A673 (cell line): Measurements from ENCODE around the gene HMGB2. TPM values are rescaled to one million over a fixed set of nuclear protein-coding genes. Genes with fewer than 3 reads are reported as not detected.

ENCODE experiments used
- BruUV-seq: library from RNA; stranded (reverse); fragments of 400-500 nt; replicated peaks from 2 replicates; lab custom pipeline; 2021; lab: Mats Ljungman, UMichigan
- CTCF ChIA-PET: fragments of 300-600 bp; sonication (Branson Sonifier 250); formaldehyde crosslinking; loops from one replicate; lab custom pipeline; 2022; ENCODE audit warnings: antibody characterized with exemption; lab: Charles Lee
- POLR2A ChIA-PET: fragments of 300-600 bp; sonication (Branson Sonifier 250); formaldehyde crosslinking; loops from one replicate; lab custom pipeline; 2022; ENCODE audit warnings: antibody characterized with exemption; ENCODE audit not compliant: low non-redundant PET; lab: Charles Lee
- DNase-seq: peaks from one replicate; pipeline ENCODE4 v3.0.0-alpha.2; 2015; ENCODE audit warnings: low spot score
- H3K27ac ChIP-seq: fragments of 200-600 bp; sonication (generic); 2 replicates; pipeline ENCODE4 v1.5.1; 2016; ENCODE audit warnings: mixed run types, low read depth, mild to moderate bottlenecking, mixed read lengths, antibody characterized with exemption, low read length; ENCODE audit not compliant: poor library complexity, severe bottlenecking
- H3K27me3 ChIP-seq: fragments of 200-600 bp; sonication (generic); replicated peaks from 2 replicates; pipeline ENCODE4 v1.6.1; 2017; ENCODE audit warnings: mixed run types, low read depth, mild to moderate bottlenecking, mixed read lengths, antibody characterized with exemption, low read length; ENCODE audit not compliant: insufficient read depth, poor library complexity
- H3K36me3 ChIP-seq: fragments of 200-600 bp; sonication (generic); 2 replicates; pipeline ENCODE4 v1.6.1; 2016; ENCODE audit warnings: mixed run types, mild to moderate bottlenecking, mixed read lengths, antibody characterized with exemption, low read length; ENCODE audit not compliant: insufficient read depth, poor library complexity, severe bottlenecking
- H3K4me1 ChIP-seq: fragments of 200-600 bp; sonication (generic); 2 replicates; pipeline ENCODE4 v1.6.1; 2017; ENCODE audit warnings: mixed run types, mild to moderate bottlenecking, mixed read lengths, antibody characterized with exemption, low read length; ENCODE audit not compliant: insufficient read depth, poor library complexity, severe bottlenecking
- H3K4me3 ChIP-seq: fragments of 200-600 bp; sonication (generic); 2 replicates; pipeline ENCODE4 v1.5.1; 2016; ENCODE audit warnings: low read depth, mixed run types, mild to moderate bottlenecking, mixed read lengths, low read length; ENCODE audit not compliant: poor library complexity, severe bottlenecking
- H3K9me3 ChIP-seq: fragments of 200-600 bp; sonication (generic); 2 replicates; pipeline ENCODE4 v1.6.1; 2016; ENCODE audit warnings: mixed run types, low read depth, mild to moderate bottlenecking, mixed read lengths, antibody characterized with exemption, low read length; ENCODE audit not compliant: poor library complexity, severe bottlenecking
- CTCF ChIP-seq: fragments of 300-800, 200-600 bp; sonication (generic); conservative IDR thresholded peaks from 2 replicates; pipeline ENCODE4 v1.5.1; 2017; ENCODE audit warnings: low read depth, mild to moderate bottlenecking, antibody characterized with exemption, low read length, moderate library complexity, mixed read lengths
- EZH2 ChIP-seq: fragments of 200-600 bp; sonication (generic); IDR thresholded peaks from 2 replicates; pipeline ENCODE4 v1.6.1; 2017; ENCODE audit warnings: borderline replicate concordance, low read depth, mild to moderate bottlenecking, mixed read lengths, antibody characterized with exemption, low read length; ENCODE audit not compliant: poor library complexity, severe bottlenecking
- intact Hi-C: fragments of 100-400 bp; cut with micrococcal nuclease; formaldehyde crosslinking; loops from one replicate; pipeline ENCODE4 v1.10.0; 2022; ENCODE audit not compliant: unreplicated experiment
- total RNA-seq: library from RNA; stranded (reverse); gene quantifications from 2 replicates; pipeline ENCODE4 v1.2.3, GENCODE V29; 2021

The HMGB2 gene
- total RNA-seq, 1 experiment from 2014 or later: 392 TPM

GRCh38 chr4:173289353-173289727, 44.8 kb downstream of the HMGB2 start:
- TF ChIP-seq EZH2: no peak
- no peak for TF ChIP-seq CTCF
- no peaks in the 10 kb centered on the region for H3K27me3 ChIP-seq
- no peak for DNase-seq
- no peak overlapping the region for H3K4me3 ChIP-seq
- H3K4me1 ChIP-seq: no peaks in the 10 kb centered on the region
- peaks cover 6% of the 10 kb centered on the region for H3K36me3 ChIP-seq
- no peak overlapping the region for H3K27ac ChIP-seq
- peaks cover 33% of the 10 kb centered on the region for H3K9me3 ChIP-seq
- ChIA-PET CTCF (no interaction called here), POLR2A (no interaction called here)
- no TSS peak for BruUV-seq
- intact Hi-C loops: loop anchor here (10.0 kb wide), 1 partner anchor 125 kb away; no protein-coding TSS in a partner anchor

- no peaks in the 10 kb centered on the region for H3K27me3 ChIP-seq
- TF ChIP-seq EZH2 (no peak), CTCF (no peak)
- H3K4me3 ChIP-seq: no peak overlapping the region
- no TSS peak for BruUV-seq
- H3K9me3 ChIP-seq: peaks cover 38% of the 10 kb centered on the region
- no peak overlapping the region for H3K27ac ChIP-seq
- CTCF ChIA-PET: interaction anchor here (0.9 kb wide), 1 partner anchor 200 kb away, joined by 4 read pairs; no protein-coding TSS in a partner anchor
- no peak for DNase-seq
- POLR2A ChIA-PET: no interaction called here
- no peaks in the 10 kb centered on the region for H3K4me1 ChIP-seq
- peaks cover 6% of the 10 kb centered on the region for H3K36me3 ChIP-seq
- intact Hi-C loops: loop anchor here (10.0 kb wide), 1 partner anchor 126 kb away; no protein-coding TSS in a partner anchor
Measured at GRCh38 chr4:173288698-173289352, 45.3 kb downstream of the HMGB2 start.

- no TSS peak for BruUV-seq
- DNase-seq: peak; percentile 80
- peak; percentile 68 for TF ChIP-seq CTCF
- TF ChIP-seq EZH2: no peak
- Histone ChIP-seq H3K4me3 (no peak overlapping the region), H3K36me3 (peaks cover 6% of the 10 kb centered on the region), H3K4me1 (no peaks in the 10 kb centered on the region), H3K9me3 (peaks cover 42% of the 10 kb centered on the region), H3K27me3 (no peaks in the 10 kb centered on the region), H3K27ac (no peak overlapping the region)
- intact Hi-C loops: loop anchor here (10.0 kb wide), 1 partner anchor 127 kb away; no protein-coding TSS in a partner anchor
- CTCF ChIA-PET: interaction anchor here (0.7 to 0.9 kb wide), 2 partner anchors 21 to 201 kb away, joined by 4 to 5 read pairs; no protein-coding TSS in a partner anchor
- POLR2A ChIA-PET: no interaction called here
Measured at GRCh38 chr4:173288296-173288695, 45.9 kb downstream of the HMGB2 start.
